Measurements from ENCODE around the gene CNNM2.

GRCh38 chr10:102959360-102959759, 41.3 kb downstream of the CNNM2 start:
- no peak for TF ChIP-seq CTCF (IDR thresholded peaks at IDR 0.05; ENCODE audit: low read length)
- TF ChIP-seq EZH2 (IDR thresholded peaks at IDR 0.05; ENCODE audit: borderline replicate concordance, low read length) = no peak
